ENCODE measurements around the gene CD300LF. TPM values are rescaled to one million over a fixed set of nuclear protein-coding genes. Genes with fewer than 3 reads are reported as not detected.

Gene CD300LF
- total and polyA plus RNA-seq, 4 donors = 0.13 to 1.9 (median 1.0) TPM

- TF ChIP-seq TAF1 (conservative IDR thresholded peaks at IDR 0.05) (no peak), ZBTB33 (IDR thresholded peaks at IDR 0.05) (no peak), GABPA (IDR thresholded peaks at IDR 0.05 in 1 of 2, conservative IDR thresholded peaks at IDR 0.05 in 1 of 2) (no peak), SP1 (IDR thresholded peaks at IDR 0.05) (no peak), FOXA1 (IDR thresholded peaks at IDR 0.05) (no peak), MAX (IDR thresholded peaks at IDR 0.05) (no peak)
- no peak overlapping the region for H3K27ac ChIP-seq (ENCODE audit: low read depth in 1 of 2, low read length in 2 of 2)
- no peaks in the 10 kb centered on the region for H3K27me3 ChIP-seq (ENCODE audit: control insufficient read depth in 4 of 4, insufficient read depth in 4 of 4, low read length in 3 of 4)
- WGBS = 60% methylated on average over 2 of the region's 2 CpGs
- H3K4me3 ChIP-seq (ENCODE audit: low read depth in 1 of 3, low read length in 3 of 3) = no peak overlapping the region
- H3K9me3 ChIP-seq (ENCODE audit: control insufficient read depth in 4 of 4, low read length in 3 of 4) = no peaks in the 10 kb centered on the region
- H3K4me1 ChIP-seq (ENCODE audit: control insufficient read depth in 4 of 4, insufficient read depth in 4 of 4, low read length in 3 of 4) = no peaks in the 10 kb centered on the region
- H3K9ac ChIP-seq (ENCODE audit: low read depth in 1 of 2, low read length in 2 of 2) = no peak overlapping the region
- H3K36me3 ChIP-seq (ENCODE audit: control insufficient read depth in 4 of 4, insufficient read depth in 3 of 4, low read depth in 1 of 4, low read length in 3 of 4) = no peaks in the 10 kb centered on the region
- DNase-seq (ENCODE audit: low spot score) = no peak
Measured at GRCh38 chr17:74703311-74703710, 9.4 kb downstream of the CD300LF start.

- H3K27me3 ChIP-seq (ENCODE audit: control insufficient read depth in 4 of 4, insufficient read depth in 4 of 4, low read length in 3 of 4) = no peaks in the 10 kb centered on the region
- no peaks in the 10 kb centered on the region for H3K9me3 ChIP-seq (ENCODE audit: control insufficient read depth in 4 of 4, low read length in 3 of 4)
- H3K9ac ChIP-seq (ENCODE audit: low read depth in 1 of 2, low read length in 2 of 2) = no peak overlapping the region
- 83% methylated on average over 9 of the region's 9 CpGs for WGBS
- H3K4me3 ChIP-seq (ENCODE audit: low read depth in 1 of 3, low read length in 3 of 3) = no peak overlapping the region
- H3K36me3 ChIP-seq (ENCODE audit: control insufficient read depth in 4 of 4, insufficient read depth in 3 of 4, low read depth in 1 of 4, low read length in 3 of 4) = no peaks in the 10 kb centered on the region
- no peaks in the 10 kb centered on the region for H3K4me1 ChIP-seq (ENCODE audit: control insufficient read depth in 4 of 4, insufficient read depth in 4 of 4, low read length in 3 of 4)
- TF ChIP-seq ZBTB33 (IDR thresholded peaks at IDR 0.05) = no peak
- no peak for TF ChIP-seq HNF4A (conservative IDR thresholded peaks at IDR 0.05)
- no peak for TF ChIP-seq ATF3 (IDR thresholded peaks at IDR 0.05)
- TF ChIP-seq GABPA (IDR thresholded peaks at IDR 0.05 in 1 of 2, conservative IDR thresholded peaks at IDR 0.05 in 1 of 2) = no peak
- no peak for TF ChIP-seq RXRA (IDR thresholded peaks at IDR 0.05)
- no peak for TF ChIP-seq JUND (IDR thresholded peaks at IDR 0.05)
- TF ChIP-seq YY1 (IDR thresholded peaks at IDR 0.05) = no peak
- no peak overlapping the region for H3K27ac ChIP-seq (ENCODE audit: low read depth in 1 of 2, low read length in 2 of 2)
- no peak for DNase-seq (ENCODE audit: low spot score)
Measured at GRCh38 chr17:74702116-74702871, 10.4 kb downstream of the CD300LF start.

GRCh38 chr17:74699236-74699635, 13.5 kb downstream of the CD300LF start:
- DNase-seq (ENCODE audit: low spot score) = no peak
- Histone ChIP-seq H3K9ac (ENCODE audit: low read depth in 1 of 2, low read length in 2 of 2) (no peak overlapping the region), H3K9me3 (ENCODE audit: control insufficient read depth in 4 of 4, low read length in 3 of 4) (no peaks in the 10 kb centered on the region), H3K4me1 (ENCODE audit: control insufficient read depth in 4 of 4, insufficient read depth in 4 of 4, low read length in 3 of 4) (no peaks in the 10 kb centered on the region), H3K27me3 (ENCODE audit: control insufficient read depth in 4 of 4, insufficient read depth in 4 of 4, low read length in 3 of 4) (no peaks in the 10 kb centered on the region), H3K4me3 (ENCODE audit: low read depth in 1 of 3, low read length in 3 of 3) (no peak overlapping the region), H3K36me3 (ENCODE audit: control insufficient read depth in 4 of 4, insufficient read depth in 3 of 4, low read depth in 1 of 4, low read length in 3 of 4) (no peaks in the 10 kb centered on the region), H3K27ac (ENCODE audit: low read depth in 1 of 2, low read length in 2 of 2) (no peak overlapping the region)
- WGBS = 77% methylated on average over 9 of the region's 9 CpGs
- TF ChIP-seq YY1 (IDR thresholded peaks at IDR 0.05) = no peak

Data from liver (tissue), 9 donors.